ENCODE results near the gene SNRNP48. TPM values are rescaled to one million over a fixed set of nuclear protein-coding genes. Genes with fewer than 3 reads are reported as not detected.

Gene SNRNP48
- total and polyA plus RNA-seq, 10 of the 15 experiments (the other 5 are each of a cell fraction or from before 2014, with no cell fraction given) = 3.2 to 14.4 (median 8.9) TPM

- RAD21 ChIA-PET (ENCODE audit: unreplicated experiment) = no interaction called here
- FAIRE-seq = no peak
- POLR2A ChIA-PET = no interaction called here
Observed at GRCh38 chr6:7631466-7631865, 41.5 kb downstream of the SNRNP48 start.

More at GRCh38 chr6:7631466-7631865, 41.5 kb downstream of the SNRNP48 start:
- H3K4me1 ChIP-seq (ENCODE audit: control insufficient read depth, insufficient read depth, low read length) = no peaks in the 10 kb centered on the region
- TF ChIP-seq EP300 (IDR thresholded peaks at IDR 0.05; ENCODE audit: borderline replicate concordance in 1 of 2, control insufficient read depth in 1 of 2, low read depth in 2 of 2, low read length in 2 of 2) = no peak
- TF ChIP-seq FOS (IDR thresholded peaks at IDR 0.05; ENCODE audit: borderline replicate concordance, extremely low read depth, insufficient read length) = no peak
- no peak for TF ChIP-seq HSF1 (IDR thresholded peaks at IDR 0.05; ENCODE audit: low read depth, low read length)
- TF ChIP-seq HDGF (IDR thresholded peaks at IDR 0.05) = no peak
- TF ChIP-seq ZBED1 (IDR thresholded peaks at IDR 0.05; ENCODE audit: borderline replicate concordance) = no peak
- TF ChIP-seq FOXM1 (IDR thresholded peaks at IDR 0.05; ENCODE audit: low read depth, low read length) = no peak
- no peak for TF ChIP-seq CREB1 (IDR thresholded peaks at IDR 0.05; ENCODE audit: low read depth)
- no peak for TF ChIP-seq IKZF1 (conservative IDR thresholded peaks at IDR 0.05)
- TF ChIP-seq MEF2A (IDR thresholded peaks at IDR 0.05; ENCODE audit: insufficient read depth, low read depth, low read length) = no peak
- TF ChIP-seq PAX8 (IDR thresholded peaks at IDR 0.05) = no peak
- no peak for TF ChIP-seq PKNOX1 (IDR thresholded peaks at IDR 0.05)
- no peak for TF ChIP-seq NBN (IDR thresholded peaks at IDR 0.05)
- no peak for TF ChIP-seq CUX1 (IDR thresholded peaks at IDR 0.05; ENCODE audit: insufficient replicate concordance, low read depth, low read length)
- no peak for TF ChIP-seq YY1 (IDR thresholded peaks at IDR 0.05; ENCODE audit: low read depth, low read length)
- TF ChIP-seq CBX3 (IDR thresholded peaks at IDR 0.05; ENCODE audit: borderline replicate concordance, low read depth) = no peak
- no peak for DNase-seq (ENCODE audit: low read depth, low spot score)
- in situ Hi-C loops (cut with MboI) (no loop called here), intact Hi-C loops (cut with micrococcal nuclease; ENCODE audit: unreplicated experiment) (no loop called here)
- no peaks in the 10 kb centered on the region for H3K36me3 ChIP-seq (ENCODE audit: control insufficient read depth in 2 of 2, insufficient read depth in 2 of 2, low read length in 1 of 2)
- no peaks in the 10 kb centered on the region for H3K79me2 ChIP-seq (ENCODE audit: control insufficient read depth, insufficient read depth, low read length)
- H3K27ac ChIP-seq (ENCODE audit: control insufficient read depth, insufficient read depth) = no peak overlapping the region
- no peaks in the 10 kb centered on the region for H4K20me1 ChIP-seq (ENCODE audit: control insufficient read depth, insufficient read depth)
- H2AFZ ChIP-seq (ENCODE audit: control insufficient read depth, low read depth, low read length) = no peak overlapping the region
- no peak overlapping the region for H3K9ac ChIP-seq (ENCODE audit: control insufficient read depth, insufficient read depth, low read length)
- no peak overlapping the region for H3K4me2 ChIP-seq (ENCODE audit: control insufficient read depth, insufficient read depth)
- no peaks in the 10 kb centered on the region for H3K9me3 ChIP-seq (replicated peaks; ENCODE audit: control insufficient read depth, insufficient read depth, low read length)
- no peak for ATAC-seq
- H3K4me3 ChIP-seq = no peak overlapping the region
- SMC1A ChIA-PET (ENCODE audit: uncharacterized antibody, unreplicated experiment) = no interaction called here
- WGBS (ENCODE audit: insufficient coverage, insufficient replicate concordance, low lambda C conversion rate, missing lambda C conversion rate) = 59% methylated on average over 5 of the region's 5 CpGs
- CTCF ChIA-PET = no interaction called here
- BruUV-seq (replicated peaks) = no TSS peak
- no peaks in the 10 kb centered on the region for H3K27me3 ChIP-seq (replicated peaks in 1 of 2; ENCODE audit: control insufficient read depth in 2 of 2, insufficient read depth in 2 of 2, low read length in 1 of 2)
